WI38 (cell line): ENCODE measurements around the gene TCF12.

Experiments
- H3K4me3 ChIP-seq: 2 replicates; pipeline ENCODE4 v1.5.1; 2011; ENCODE audit warnings: low read depth, mild to moderate bottlenecking, control low read depth, low read length
- TF ChIP-seq, protein P1 (sequence below): IDR thresholded peaks from 2 replicates; pipeline ENCODE4 v1.5.1; 2012; ENCODE audit warnings: low read depth, mild to moderate bottlenecking, control low read depth, low read length

Gene TCF12

DNA sequence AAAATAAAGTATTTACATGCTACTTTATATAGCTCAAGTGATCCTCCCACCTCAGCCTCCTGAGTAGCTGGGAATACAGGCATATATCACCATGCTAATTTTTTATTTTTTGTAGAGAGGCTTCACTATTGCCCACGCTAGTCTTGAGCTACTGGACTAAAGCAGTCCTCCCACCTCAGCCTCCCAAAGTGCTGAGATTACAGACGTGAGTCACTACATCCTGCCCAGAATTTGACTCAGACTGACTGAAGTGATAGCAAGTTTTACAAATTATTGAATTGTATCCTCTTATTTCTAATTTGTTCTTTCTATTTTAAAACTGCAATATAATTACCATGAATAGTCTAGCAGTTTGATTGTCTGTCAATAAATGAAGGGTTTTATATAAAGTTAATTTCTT lies 247.5 kb downstream of the TCF12 start:
- TF ChIP-seq, protein P1, sequence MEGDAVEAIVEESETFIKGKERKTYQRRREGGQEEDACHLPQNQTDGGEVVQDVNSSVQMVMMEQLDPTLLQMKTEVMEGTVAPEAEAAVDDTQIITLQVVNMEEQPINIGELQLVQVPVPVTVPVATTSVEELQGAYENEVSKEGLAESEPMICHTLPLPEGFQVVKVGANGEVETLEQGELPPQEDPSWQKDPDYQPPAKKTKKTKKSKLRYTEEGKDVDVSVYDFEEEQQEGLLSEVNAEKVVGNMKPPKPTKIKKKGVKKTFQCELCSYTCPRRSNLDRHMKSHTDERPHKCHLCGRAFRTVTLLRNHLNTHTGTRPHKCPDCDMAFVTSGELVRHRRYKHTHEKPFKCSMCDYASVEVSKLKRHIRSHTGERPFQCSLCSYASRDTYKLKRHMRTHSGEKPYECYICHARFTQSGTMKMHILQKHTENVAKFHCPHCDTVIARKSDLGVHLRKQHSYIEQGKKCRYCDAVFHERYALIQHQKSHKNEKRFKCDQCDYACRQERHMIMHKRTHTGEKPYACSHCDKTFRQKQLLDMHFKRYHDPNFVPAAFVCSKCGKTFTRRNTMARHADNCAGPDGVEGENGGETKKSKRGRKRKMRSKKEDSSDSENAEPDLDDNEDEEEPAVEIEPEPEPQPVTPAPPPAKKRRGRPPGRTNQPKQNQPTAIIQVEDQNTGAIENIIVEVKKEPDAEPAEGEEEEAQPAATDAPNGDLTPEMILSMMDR: no peak
- no peak overlapping the region for H3K4me3 ChIP-seq

DNA sequence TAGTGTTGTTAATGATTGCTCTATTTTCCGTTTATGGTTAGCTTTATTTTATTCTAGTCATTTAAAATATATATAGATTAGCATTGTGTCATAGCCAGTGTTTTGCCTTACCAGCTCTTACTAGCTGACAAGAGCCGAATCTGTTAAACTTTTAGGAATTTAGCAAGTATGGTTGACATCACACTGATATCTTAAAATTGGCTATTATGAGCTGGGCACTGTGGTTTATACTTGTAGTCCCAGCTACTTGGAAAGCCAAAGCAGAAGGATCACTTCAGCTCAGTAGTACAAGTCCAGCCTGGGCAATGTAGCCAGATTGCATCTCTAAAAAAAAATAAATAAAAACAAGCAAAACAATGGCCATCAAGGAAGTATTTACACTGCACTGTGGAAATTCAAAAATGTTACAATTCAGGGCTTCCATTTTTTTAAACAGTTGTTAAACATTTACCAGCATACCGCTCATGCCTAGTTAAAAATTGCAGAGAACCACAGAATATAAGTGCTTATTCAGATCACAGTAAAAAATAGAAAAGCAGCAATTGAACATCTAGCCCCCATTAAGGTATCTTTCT lies 249.5 kb downstream of the TCF12 start:
- H3K4me3 ChIP-seq: no peak overlapping the region
- TF ChIP-seq, protein P1: no peak

DNA sequence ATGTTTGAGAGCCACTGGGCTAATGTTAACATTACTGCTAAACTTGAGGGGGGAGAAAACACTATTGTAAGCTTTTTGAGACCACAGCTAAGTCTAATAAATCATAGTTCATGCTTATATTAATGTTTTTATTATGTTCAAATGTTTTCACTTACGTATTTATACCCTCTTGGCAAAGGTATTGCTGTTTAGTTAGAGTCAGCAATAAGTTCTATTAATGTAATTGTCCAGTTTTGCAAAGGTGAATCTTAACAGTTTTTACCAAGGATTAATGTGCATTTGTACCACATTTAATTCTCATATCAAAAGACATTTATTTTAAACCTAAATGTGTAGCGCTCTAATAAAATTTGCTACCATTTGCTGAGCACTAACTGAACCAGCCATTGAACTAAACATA lies 251.2 kb downstream of the TCF12 start:
- TF ChIP-seq, protein P1: no peak

DNA sequence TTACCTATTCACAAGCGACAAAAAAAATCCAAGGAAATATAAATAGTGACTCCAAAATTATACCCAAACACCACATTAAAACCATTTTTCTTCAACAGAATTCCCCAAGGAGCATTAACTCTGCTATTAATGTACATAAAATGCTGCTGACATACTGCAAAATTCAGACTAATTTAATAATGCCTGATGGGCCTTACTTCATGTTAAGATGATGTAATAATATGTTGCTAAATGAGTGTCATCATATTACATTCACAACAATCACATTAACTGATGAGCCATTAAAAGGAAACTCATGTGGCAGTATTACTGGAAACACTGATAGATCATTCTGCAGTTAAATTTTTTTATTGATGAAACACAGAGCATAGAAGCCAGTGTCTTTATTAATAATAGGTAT lies 253.0 kb downstream of the TCF12 start:
- no peak overlapping the region for H3K4me3 ChIP-seq
- TF ChIP-seq, protein P1: no peak

More for the DNA sequence above, 251.2 kb downstream of the TCF12 start:
- no peak overlapping the region for H3K4me3 ChIP-seq

DNA sequence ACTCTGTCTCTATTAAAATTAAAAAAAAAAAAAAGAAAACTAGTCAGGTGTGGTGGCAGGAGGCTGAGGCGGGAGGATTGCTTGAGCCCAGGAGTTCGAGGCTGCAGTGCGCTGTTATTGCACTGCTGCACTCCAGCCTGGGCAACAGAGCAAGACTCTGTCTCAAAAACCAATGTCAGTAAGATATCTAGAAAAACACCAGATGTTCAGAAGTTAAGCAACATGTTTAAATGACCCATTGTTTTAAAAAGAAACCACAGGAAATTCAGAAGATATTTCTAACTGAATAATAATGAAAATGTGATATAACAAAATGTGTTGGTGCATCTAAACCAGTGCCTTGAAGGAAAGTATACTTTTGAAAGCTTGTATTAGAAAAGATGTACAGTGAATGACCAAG lies 254.5 kb downstream of the TCF12 start:
- no peak overlapping the region for H3K4me3 ChIP-seq

DNA sequence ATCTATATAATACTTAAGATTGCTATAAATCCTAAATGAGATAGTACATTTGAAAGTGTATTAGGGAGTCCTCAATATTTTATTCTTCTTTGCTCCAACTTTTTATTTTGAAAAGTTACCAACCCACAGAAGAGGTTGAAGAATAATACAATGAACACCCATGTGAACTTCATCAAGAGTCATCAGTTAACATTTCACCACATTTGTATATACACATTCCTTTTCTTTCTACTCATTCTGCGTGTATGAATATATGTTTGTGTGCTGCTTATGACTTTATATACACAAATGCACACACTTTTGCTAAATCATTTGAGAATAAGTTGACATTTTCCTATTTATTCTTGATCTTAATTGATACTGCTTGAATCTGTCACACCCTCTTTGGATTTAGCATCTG lies 264.6 kb downstream of the TCF12 start:
- H3K4me3 ChIP-seq: no peak overlapping the region
- TF ChIP-seq, protein P1: no peak

More for the DNA sequence above, 254.5 kb downstream of the TCF12 start:
- TF ChIP-seq, protein P1: no peak

DNA sequence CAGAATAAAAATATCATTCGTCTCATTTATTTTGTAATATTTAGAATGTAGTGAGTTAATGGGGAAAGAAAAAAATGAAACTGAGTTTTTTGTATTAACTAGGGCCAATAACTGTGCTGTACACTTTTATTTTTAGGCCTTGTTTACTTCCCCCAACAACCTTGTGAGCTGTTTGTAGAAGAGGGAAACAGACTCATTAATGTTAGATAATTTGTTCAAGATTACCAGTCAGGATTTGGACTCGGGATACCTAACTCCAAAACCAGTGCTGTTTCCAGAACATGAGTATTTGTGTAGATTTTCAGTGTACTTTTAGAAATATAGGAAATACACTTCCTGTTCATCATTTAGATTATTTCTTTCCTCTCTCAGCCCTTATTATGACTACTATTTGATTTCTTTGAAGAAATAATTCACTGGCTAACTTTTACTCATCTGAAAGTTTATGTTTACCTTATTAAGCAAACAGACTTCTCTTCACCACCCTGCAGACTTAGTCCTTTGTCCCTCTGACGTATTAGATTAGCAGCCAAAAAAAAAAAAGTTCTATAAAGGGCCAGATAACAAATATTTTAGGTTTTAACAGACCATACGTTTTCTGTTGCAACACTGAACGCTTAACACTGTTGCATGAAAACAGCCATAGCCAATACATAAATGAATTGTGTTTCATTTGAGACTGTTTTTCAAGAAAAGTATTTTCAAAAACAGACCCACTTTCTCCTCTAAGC lies 265.3 kb downstream of the TCF12 start:
- TF ChIP-seq, protein P1: no peak

More for the DNA sequence above, 265.3 kb downstream of the TCF12 start:
- H3K4me3 ChIP-seq: peak overlapping the region; percentile 11; the same call in 1 of the 2 replicates
